Inferior parietal cortex (tissue), 1 donor: ENCODE measurements around the gene PCNX2.
"Not testable (repeated sequence)": the region's sequence is repeated elsewhere in the genome, so short reads cannot be mapped to it uniquely, and the experiment has no call there.

ENCODE experiments used
- DNase-seq: peaks from one replicate; pipeline ENCODE4 v3.0.0-alpha.2; 2016; ENCODE audit errors: extremely low spot score

PCNX2 gene

DNA sequence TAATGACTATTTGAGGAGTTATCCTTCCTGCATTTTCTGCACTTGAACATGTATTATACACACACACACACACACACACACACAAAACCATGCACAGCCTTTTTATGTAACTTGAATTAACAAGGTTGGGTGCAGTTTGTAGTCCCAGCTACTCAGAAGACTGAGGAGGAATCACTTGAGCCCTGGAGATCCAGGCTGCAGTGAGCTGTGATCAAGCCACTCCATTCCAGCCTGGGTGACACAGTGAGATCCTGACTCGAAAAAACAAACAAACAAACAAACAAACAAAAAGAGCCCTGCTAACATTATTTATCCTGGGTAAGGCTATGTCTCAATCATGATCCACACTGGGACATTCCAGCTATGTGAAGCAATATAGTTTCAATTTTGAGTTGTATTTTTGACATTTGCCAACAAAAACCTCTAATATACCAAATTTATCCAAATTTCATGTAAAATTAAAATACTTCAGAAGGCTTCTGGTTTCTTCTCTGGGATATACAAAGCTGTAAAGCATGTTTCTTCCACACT lies 188.3 kb downstream of the PCNX2 start:
- DNase-seq, result no peak

DNA sequence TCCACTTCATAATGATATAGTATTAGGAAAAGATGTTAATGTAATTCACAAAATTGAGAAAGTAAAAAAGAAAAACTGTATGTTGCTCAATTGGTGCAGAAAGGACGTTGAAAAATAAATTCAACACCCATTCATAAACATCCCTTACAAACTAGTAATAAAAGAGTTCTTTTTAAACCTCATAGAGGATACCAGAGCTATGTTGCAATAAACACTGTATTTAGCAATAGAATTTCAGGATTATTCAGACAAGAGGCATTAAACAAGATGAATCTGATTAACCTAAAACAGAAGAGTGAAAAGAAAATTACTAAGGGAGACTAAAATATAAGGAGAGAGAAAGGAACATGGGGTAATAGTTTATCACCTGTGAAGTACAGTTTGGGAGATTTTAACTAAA lies 190.3 kb downstream of the PCNX2 start:
- DNase-seq, result no peak

DNA sequence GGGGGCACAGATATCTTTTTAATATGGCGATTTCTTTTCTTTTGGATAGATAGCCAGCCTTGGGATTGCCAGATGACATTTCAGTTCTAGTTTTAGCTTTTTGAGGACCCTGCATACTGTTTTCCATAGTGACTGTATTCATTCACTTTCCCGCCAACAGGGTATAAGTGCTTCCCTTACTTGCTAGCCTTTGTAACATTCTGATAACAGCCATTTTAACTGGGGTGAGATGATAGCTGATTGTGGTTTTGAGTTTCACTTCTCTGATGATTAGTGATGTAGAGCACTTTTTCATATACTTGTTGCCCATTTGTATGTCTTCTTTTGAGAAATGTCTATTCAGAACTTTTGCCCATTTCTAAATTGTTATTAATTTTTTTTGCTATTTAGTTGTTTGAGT lies 193.2 kb downstream of the PCNX2 start:
- no peak for DNase-seq

DNA sequence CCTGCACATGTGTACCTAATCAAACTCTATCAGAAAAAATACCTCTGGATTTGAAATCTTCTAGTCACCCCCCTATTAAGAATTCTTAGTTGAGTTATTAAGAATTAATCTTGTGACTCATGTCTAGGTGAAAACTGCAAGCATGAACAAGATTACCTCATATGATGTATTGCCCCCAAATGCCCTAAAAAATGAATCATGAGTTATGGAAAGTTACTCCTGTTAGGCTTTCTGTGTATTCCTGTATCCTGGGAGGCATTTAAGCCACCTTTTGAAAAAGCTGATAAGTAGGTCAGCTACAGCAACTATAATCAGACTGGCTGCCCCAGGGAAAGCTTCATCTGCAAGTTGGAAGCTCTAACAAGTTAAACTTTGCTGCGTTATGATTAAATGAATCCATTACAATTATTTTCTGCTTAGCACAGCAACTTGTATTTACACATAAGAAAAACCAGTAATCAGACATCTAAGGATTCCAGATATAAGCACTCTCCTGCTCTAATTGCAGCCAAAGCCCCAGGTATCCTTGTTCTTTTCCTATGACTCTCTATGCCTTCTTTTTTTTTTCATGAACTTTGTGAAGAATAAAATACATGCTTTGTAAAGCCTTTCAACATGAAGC lies 197.5 kb downstream of the PCNX2 start:
- DNase-seq, result no peak

DNA sequence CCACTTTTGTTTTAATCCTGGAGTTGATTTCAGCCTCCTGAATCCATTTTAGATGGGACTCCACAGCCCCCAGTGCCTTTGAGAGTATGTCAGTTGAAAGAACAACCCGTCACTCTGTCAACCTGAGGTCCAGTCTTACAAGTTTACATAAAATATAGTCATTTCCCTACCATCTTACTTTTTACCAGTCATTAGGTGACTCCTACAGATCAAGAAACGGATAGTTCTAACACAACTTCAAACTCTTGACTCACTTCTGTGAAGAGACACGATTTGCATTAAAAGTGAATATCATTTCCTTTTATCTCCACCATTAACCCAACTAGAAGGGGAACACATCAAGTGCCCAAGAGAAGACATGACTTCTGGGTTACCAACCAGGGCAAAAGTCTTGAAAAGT lies 198.0 kb downstream of the PCNX2 start:
- DNase-seq, result no peak

DNA sequence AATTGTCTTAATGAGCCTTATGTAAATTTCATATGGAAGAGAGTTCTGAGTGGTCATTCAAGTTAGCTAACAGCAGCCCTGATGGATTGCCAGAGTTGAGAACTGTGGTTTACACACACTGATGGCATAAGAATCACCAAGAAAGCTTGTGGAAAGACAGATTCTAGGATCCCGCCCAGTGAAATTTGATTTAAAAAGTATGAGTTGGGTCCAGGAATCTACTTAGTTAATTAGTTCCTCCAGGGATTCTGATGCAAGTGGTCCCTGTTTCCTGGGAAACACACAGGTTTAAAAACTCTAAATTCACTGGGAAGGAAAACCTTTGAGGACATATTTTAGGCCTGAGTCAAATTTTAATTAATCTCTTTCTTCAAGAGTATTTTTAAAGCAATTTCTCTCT lies 200.8 kb downstream of the PCNX2 start:
- no peak for DNase-seq

DNA sequence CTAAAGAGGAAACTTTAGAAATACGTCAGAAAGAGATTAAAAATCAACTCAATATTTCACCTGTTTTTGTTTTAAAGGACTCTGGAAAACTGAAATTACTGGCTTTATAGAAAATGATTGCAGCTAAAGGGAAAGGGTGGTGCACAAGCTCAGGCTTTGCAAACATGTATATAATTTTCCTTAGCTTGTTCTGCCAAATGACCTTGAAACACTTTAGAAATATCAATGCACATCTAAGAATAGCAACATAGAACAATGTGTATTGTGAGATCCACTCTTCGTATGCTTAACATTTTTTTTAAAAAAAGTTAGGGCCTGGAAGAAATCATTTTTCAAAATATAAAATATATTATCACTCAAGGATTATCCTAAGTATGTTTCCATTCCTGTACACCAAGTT lies 201.3 kb downstream of the PCNX2 start:
- DNase-seq, result no peak

DNA sequence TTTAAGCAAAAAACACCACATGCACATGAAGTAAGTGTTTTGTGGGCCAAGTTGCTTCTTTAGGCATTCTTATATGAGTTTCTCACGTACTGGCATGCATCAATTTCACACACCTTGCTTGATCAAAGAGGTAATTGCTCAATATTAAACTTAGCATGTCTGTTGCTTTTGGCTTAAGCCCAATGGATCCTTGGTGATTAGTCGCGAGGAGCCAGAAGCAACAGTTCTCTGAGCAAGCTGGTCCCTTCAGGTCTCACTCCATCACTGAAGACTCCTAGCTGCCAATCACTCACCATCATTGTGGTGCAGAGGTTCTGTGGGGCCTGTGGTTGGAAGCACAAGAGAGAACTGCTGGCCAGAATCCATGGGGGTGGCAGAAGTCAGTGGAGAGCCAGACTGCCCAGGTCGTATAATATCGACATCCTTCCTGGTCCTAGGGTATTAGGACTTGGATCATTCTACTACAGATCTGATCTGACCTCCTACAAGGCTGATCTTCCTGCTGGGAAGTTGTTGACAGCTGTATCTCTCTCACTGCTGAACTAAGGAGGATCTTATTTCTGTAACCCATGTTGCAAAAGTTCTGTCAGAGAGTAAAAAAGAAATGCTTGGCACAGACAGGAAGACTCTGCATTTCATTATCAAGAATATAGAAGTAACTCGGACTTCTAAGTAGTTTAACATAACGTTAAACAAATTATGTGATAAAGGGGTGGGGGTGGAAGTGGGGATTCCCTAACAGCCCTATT lies 204.6 kb downstream of the PCNX2 start:
- no peak for DNase-seq

DNA sequence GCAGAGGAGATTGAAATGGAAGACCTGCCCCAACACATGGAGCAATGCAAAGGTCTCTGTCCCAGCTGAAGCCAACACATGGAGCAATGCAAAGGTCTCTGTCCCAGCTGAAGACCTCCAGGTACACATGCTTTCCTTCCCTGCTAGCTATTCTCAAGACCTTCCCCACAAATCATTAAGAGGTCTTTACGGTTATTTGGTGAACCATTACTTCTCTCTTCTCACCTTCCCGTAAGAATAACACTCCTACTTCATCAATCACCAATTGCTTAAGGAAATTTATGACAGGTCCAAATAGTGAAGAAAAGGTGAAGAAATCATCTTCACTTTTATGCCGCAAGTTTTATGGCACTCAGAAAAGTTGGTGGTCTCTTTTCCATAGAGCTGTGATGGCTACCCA lies 206.3 kb downstream of the PCNX2 start:
- no peak for DNase-seq

DNA sequence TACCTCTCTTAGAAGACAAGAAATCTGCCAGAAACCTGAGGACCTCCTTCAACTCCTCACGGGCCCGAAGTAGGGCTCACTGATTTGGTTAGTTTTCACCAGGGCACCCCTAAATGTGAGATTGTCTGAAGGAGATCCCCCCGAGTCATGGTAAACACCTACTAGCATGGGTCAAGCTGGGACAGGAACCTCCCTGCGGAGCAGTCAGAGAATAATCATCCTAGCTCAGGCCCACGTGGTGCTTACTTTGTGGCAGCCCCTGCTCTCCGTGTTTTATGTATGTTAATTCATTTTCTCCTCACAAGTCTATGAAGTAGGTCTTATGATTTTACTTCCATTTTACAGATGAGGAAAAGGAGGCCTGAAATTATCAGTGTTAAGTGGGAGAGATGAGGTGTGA lies 206.9 kb downstream of the PCNX2 start:
- DNase-seq, result no peak

DNA sequence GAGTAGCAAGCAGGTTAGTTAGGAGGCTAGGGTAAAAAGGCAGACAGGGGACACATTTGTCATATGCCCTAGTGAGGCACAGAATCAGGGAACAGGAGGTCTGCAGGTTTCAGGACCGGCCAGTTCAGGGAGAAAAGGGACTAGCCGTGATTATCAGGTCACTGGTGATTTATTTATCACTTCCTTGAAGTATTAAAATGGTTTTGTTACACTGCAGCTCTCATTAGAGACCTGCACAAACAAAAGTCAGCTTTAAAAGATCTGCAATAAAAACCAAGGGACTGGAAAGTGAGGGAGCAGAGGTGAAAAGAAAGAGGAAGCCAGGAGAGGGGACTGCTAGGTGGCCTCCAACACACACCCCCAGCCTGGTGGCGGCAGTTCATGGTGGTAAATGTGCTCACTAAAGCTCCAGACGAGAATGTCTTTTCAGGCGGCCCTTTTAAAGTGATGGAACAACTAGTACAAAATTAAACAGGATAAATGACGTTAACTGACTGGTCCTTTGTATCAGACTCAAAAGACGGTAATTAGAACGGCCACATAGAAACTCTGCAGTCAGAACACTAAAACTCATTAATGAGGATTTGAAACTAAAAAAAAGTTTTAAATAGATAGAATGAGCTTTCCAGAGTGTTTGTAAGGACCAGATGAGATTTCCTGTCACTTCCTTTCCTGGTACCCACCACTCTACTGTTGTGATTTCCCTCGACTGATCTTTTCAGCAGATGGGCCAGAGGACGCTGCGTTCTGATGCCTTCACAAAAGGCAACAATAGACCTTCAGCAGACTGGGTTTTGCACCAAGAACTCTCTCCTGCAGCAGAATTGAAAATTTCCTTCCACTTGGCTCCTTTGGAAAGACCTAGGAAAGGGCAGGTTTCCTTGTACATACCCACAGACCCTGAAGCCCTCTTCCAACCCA lies 208.3 kb downstream of the PCNX2 start:
- no peak for DNase-seq

DNA sequence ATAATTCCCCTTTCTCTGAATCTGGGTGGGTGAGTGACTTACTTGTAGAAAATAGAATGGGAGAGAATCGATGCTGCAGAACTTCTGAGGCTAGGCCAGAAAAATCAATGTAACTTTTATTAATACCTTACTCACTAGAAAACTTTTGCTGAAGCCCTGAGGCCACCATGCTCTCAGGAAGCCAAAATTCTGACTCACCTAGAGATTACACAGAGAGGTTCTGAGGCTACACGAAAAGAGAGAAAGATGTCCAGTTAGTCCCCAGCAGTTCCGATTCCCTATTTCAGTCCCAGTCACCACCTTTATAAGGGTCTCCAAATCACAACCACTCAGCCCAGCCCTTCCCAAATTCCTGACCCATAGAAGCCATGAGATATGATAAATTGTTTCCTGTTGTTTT lies 210.0 kb downstream of the PCNX2 start:
- no peak for DNase-seq

DNA sequence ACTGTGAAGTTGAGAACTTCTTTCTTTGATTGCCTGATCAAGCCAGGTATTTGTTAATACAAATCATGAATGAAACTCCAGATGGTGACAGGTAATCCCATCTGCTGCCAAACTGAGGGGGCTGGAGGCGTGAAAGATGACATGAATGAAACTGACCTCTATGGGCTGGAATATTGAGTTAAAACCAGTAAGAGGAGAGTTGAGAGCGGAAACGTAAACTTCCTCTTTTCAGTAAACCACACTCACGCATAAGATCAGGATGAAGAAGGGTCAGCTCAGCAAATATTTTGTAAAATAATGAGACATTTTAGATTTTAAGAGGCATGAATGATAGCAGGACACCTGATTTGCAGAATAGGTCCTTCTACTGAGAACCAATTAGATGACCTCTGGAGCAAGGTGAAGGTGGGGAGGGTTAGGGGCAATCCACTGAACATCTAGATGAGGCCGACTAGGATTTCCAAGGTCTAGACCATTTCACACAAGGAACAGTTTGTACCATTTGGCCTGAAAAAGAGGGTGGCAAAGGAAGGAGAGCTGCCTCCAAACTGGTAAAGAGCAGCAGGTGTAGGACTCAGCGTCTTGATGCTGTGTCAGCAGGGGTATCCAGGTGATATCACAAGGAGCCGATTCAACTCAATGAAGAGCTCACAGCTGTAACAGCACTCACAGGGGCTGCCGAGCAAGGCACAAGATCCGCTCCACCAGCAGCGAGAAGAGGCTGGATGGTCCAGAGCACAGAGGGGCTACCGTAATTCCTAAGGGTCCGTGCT lies 212.6 kb downstream of the PCNX2 start:
- no peak for DNase-seq

DNA sequence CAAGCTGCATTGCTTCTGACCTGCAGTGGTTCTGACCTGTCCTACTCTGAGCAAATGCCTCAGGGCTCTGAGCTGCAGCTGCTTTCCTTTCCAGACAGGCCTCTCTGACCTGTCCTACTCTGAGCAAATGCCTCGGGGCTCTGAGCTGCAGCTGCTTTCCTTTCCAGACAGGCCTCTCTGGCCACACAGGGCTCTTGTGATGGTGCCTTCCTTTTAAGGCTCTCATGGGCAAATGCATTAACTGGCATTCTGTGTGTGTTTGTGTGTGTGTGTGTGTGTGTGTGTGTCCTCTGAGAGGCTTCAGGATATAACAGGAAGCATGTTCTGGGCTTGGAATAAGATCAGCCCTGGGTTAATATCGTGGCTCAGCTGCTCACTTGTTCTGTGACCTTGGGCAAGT lies 213.8 kb downstream of the PCNX2 start:
- DNase-seq, result no peak

DNA sequence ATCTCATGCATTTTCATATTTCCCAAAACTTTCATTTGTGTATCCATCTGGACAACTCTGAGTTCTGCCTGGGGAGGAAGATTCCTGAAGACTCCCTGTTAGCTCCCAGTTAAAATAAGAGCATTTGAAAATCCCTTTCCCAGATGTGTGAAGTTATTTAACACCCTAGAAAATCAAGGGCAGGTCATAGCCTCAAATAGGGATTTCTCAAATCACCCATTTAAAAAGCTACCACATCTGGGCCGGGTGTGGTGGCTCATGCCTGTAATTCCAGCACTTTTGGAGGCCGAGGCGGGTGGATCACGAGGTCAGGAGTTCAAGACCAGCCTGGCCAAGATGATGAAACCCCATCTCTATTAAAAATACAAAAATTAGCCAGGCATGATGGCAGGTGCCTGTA lies 214.7 kb downstream of the PCNX2 start:
- DNase-seq, result not testable (repeated sequence)

DNA sequence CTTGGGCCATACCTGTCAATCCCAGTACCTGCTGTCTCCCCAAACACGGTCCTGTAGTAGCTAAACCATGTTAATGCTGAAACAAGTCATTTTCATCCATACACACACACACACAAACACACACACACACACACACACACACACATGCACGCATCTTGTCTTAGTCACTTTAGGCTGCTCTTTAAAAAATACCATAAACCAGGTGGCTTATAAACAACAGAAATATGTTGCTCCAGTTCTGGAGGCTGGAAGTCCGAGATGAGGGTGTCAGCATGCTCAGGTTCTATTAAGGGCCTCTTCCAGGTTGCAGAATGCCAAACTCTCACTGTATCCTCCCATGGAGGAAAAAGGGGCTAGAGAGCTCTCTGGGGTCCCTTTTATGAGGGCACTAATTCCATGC lies 215.2 kb downstream of the PCNX2 start:
- no peak for DNase-seq

DNA sequence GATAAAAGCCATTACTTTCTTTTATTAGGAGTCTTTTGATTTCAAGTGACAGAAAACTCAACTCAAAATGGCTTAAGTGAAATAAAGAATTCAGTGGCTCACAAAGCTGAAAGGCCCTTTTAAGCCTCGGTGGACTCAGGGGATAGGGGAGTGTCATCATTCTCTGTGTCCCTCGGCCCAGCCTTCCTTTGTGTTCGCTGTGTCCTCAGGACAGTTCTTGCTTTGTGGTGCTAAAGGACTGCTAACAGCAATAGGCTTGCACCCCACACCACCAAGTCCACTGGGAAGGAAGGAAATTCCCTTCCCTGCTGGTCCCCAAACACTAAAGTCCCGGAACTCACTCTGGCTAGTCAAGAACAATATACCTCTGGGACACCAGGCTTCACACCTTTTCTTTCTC lies 216.0 kb downstream of the PCNX2 start:
- DNase-seq, result no peak

DNA sequence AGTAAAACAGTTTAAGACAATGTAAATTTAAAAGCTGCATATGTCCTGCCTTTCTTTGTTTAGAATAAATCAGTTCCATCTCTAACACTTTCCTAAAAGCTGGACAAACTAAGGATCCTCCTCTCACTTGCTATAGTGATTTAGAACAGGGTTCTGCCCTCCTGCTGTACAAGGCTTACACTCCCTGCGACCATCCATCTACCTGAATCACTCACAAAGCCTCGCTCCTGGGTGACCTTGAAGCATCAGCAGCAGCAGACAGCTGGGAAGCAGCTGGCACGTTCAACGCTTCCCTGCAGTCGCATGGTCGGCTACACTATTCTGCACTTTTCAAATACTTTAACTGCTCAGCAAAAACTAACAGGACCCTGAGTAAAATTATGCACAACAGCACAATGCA lies 217.1 kb downstream of the PCNX2 start:
- no peak for DNase-seq

DNA sequence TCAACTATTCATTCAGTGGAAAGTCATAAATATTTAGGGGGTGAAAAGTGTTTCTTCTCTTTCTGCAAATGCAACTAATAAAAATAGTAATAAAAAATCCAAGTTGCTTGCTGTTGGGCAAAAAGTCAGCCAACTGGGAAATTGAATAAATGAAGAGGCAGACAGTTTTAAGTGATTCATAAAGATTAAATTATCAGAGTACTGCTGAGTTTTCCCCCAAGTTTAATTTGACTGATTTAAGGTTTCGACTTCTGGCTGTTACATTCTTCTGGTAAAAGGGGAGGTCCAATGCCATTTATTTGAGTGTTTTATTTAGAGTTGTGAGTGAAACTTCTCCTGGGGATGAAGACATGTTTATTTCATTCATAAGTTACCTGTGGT lies 219.6 kb downstream of the PCNX2 start:
- no peak for DNase-seq

DNA sequence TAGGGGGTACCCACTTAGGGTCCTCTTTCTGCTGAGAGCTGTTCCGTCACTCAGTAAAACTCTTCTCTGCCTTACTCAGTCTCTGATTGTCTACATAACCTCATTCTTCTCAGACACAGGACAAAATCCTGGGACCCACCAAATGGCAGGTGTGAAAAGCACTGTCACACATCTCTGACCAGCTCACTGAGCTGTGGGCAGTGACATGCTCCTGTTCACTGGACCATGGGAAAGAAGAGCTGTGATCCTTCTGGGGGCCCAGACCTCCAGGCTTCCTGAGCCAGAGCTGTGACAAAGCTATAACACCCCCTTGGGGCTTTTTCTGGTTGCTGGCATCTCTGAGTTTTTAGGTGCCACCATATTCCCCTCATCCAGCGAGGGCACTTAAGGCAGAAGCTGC lies 229.4 kb downstream of the PCNX2 start:
- no peak for DNase-seq

DNA sequence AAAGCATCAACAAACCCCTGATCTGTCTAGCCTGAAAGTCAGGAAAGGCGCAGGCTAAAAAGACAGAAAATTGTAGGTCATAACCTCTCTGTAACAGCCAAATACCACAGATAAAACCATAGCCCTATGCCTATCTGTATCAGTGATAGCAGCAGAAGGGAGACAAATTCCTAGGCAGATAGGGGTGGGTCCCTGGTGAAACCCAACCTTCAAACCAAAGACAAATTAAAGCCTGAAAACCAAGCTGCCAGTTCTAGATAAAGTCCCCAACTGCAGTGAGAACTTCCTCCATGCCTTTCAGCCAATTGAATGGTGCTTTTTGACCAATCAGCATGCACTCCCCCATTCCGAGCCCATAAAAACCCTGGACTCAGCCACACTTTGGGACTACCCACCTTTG lies 229.8 kb downstream of the PCNX2 start:
- no peak for DNase-seq

DNA sequence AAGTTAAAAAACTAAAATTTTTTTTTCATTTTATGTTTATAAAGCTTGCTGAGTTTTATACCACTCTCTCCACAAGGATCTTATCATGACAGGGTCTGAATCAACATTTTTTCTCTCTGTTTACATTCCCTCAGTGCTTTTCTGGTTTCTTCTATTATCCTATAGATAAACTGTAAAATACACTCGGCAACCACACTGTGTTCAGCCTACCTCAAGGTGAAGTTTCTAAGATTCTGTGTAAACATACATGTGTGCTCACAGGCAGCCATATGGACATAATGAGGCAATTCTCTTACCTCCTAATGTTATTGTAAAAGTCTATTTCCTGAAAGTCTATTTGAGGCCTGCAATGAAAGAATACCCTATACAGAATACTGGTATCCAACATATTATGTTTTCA lies 230.5 kb downstream of the PCNX2 start:
- no peak for DNase-seq
